HG02981 (cell line): Measurements from ENCODE around the gene NFX1.
"Not testable (repeated sequence)": the region's sequence is repeated elsewhere in the genome, so short reads cannot be mapped to it uniquely, and the experiment has no call there.

Experiments used
- ATAC-seq: cut with Tn5 transposase; IDR thresholded peaks from one replicate; pipeline ENCODE4 v1.9.1; 2021; ENCODE audit warnings: mild to moderate bottlenecking, moderate library complexity; ENCODE audit not compliant: unreplicated experiment

The NFX1 gene

GRCh38 chr9:33354651-33355211, 64.4 kb downstream of the NFX1 start:
- no peak for ATAC-seq

- ATAC-seq = no peak
Measured at GRCh38 chr9:33355933-33356332, 65.6 kb downstream of the NFX1 start.

- not testable (repeated sequence) for ATAC-seq
Measured at GRCh38 chr9:33358641-33359040, 68.3 kb downstream of the NFX1 start.

GRCh38 chr9:33364127-33364526, 73.8 kb downstream of the NFX1 start:
- ATAC-seq = no peak

- not testable (repeated sequence) for ATAC-seq
Measured at GRCh38 chr9:33364814-33365213, 74.5 kb downstream of the NFX1 start.

- no peak for ATAC-seq
Measured at GRCh38 chr9:33366979-33367480, 76.7 kb downstream of the NFX1 start.

- no peak for ATAC-seq
Measured at GRCh38 chr9:33372900-33373299, 82.6 kb downstream of the NFX1 start.

- no peak for ATAC-seq
Measured at GRCh38 chr9:33374190-33374589, 83.9 kb downstream of the NFX1 start.

GRCh38 chr9:33374634-33375237, 84.4 kb downstream of the NFX1 start:
- ATAC-seq = peak; percentile 61

GRCh38 chr9:33375238-33375840, 85.0 kb downstream of the NFX1 start:
- ATAC-seq = no peak

- no peak for ATAC-seq
Measured at GRCh38 chr9:33375841-33376321, 85.6 kb downstream of the NFX1 start.

GRCh38 chr9:33377089-33377715, 86.9 kb downstream of the NFX1 start:
- no peak for ATAC-seq

- no peak for ATAC-seq
Measured at GRCh38 chr9:33378121-33378795, 87.9 kb downstream of the NFX1 start.

- ATAC-seq = no peak
Measured at GRCh38 chr9:33379666-33380389, 89.5 kb downstream of the NFX1 start.

- ATAC-seq = no peak
Measured at GRCh38 chr9:33380390-33381094, 90.2 kb downstream of the NFX1 start.

- ATAC-seq = no peak
Measured at GRCh38 chr9:33381231-33381791, 91.0 kb downstream of the NFX1 start.

GRCh38 chr9:33382397-33382796, 92.1 kb downstream of the NFX1 start:
- ATAC-seq = not testable (repeated sequence)

GRCh38 chr9:33383396-33383795, 93.1 kb downstream of the NFX1 start:
- ATAC-seq = not testable (repeated sequence)

- ATAC-seq = not testable (repeated sequence)
Measured at GRCh38 chr9:33385536-33385935, 95.2 kb downstream of the NFX1 start.
